K562 (cell line): ENCODE data around the gene USP19. TPM values are rescaled to one million over a fixed set of nuclear protein-coding genes. Genes with fewer than 3 reads are reported as not detected.

Source experiments
- CGGBP1 ChIP-seq: fragments of 250-450 bp; sonication (Bioruptor Pico); IDR thresholded peaks from 2 replicates; pipeline ENCODE4 v1.9.0; 2021; ENCODE audit warnings: mild to moderate bottlenecking
- E2F3 ChIP-seq: fragments of 250-450 bp; sonication (Bioruptor Pico); IDR thresholded peaks from 2 replicates; pipeline ENCODE4 v1.4.0; 2020; ENCODE audit warnings: mild to moderate bottlenecking
- FOXA1 ChIP-seq: fragments of 450-650 bp; IDR thresholded peaks from 2 replicates; pipeline ENCODE4 v1.6.1; 2016; ENCODE audit warnings: mild to moderate bottlenecking, borderline replicate concordance
- FOXJ2 ChIP-seq: fragments of 200-800 bp; sonication (Bioruptor generic); IDR thresholded peaks from 2 replicates; pipeline ENCODE4 v1.6.1; 2016; ENCODE audit warnings: missing genetic modification characterization, missing compliant biosample characterization
- GABPB2 ChIP-seq: fragments of 250-450 bp; sonication (Bioruptor Pico); conservative IDR thresholded peaks from 2 replicates; pipeline ENCODE4 v1.5.1; 2021; ENCODE audit warnings: mild to moderate bottlenecking
- HSF4 ChIP-seq: fragments of 250-450 bp; sonication (Bioruptor Pico); IDR thresholded peaks from 2 replicates; pipeline ENCODE4 v2.1.2; 2022; ENCODE audit warnings: mild to moderate bottlenecking, moderate library complexity, borderline replicate concordance
- MCM5 ChIP-seq: fragments of 450-650 bp; IDR thresholded peaks from 2 replicates; pipeline ENCODE4 v1.6.1; 2016; ENCODE audit warnings: low read depth
- MTA3 ChIP-seq: fragments of 450-650 bp; formaldehyde crosslinking; IDR thresholded peaks from 2 replicates; pipeline ENCODE4 v1.6.1; 2017; ENCODE audit warnings: mild to moderate bottlenecking, borderline replicate concordance
- MTF1 ChIP-seq: fragments of 250-450 bp; sonication (Bioruptor Pico); IDR thresholded peaks from 2 replicates; pipeline ENCODE4 v1.9.0; 2021; ENCODE audit warnings: moderate library complexity, mild to moderate bottlenecking, inconsistent platforms, borderline replicate concordance
- NCOA6 ChIP-seq: fragments of 450-650 bp; IDR thresholded peaks from 2 replicates; pipeline ENCODE4 v1.6.1; 2017; ENCODE audit warnings: mild to moderate bottlenecking
- PRMT5 ChIP-seq: sonication (generic); formaldehyde crosslinking; IDR thresholded peaks from 2 replicates; pipeline ENCODE4 v1.5.0; 2020; ENCODE audit warnings: missing genetic modification reagents
- RUNX1 ChIP-seq: sonication (generic); IDR thresholded peaks from 2 replicates; pipeline ENCODE4 v1.6.1; 2016; ENCODE audit warnings: antibody characterized with exemption, low read depth
- SIRT6 ChIP-seq: IDR thresholded peaks from one replicate; pipeline ENCODE4 v1.6.1; 2012; ENCODE audit warnings: low read depth, mild to moderate bottlenecking, control low read depth, inconsistent platforms, low read length, moderate library complexity
- TEAD4 ChIP-seq, 2 experiments: sonication (generic) in 1 of 2; formaldehyde crosslinking in 1 of 2; IDR thresholded peaks; 2 replicates each; pipeline versions ENCODE4 v1.6.1 to v1.8.0; 2012 to 2022; ENCODE audit warnings: borderline replicate concordance in 1 of 2, inconsistent platforms in 1 of 2, low read length in 1 of 2, mild to moderate bottlenecking in 1 of 2, missing genetic modification reagents in 1 of 2
- XRCC5 ChIP-seq: fragments of 200-400 bp; formaldehyde crosslinking; IDR thresholded peaks from 2 replicates; pipeline ENCODE4 v1.6.1; 2017; ENCODE audit warnings: low read depth, mild to moderate bottlenecking, low read length
- ZBTB33 ChIP-seq: sonication (generic); formaldehyde crosslinking; IDR thresholded peaks from 2 replicates; pipeline ENCODE4 v1.8.1; 2023; ENCODE audit warnings: mild to moderate bottlenecking, missing genetic modification reagents
- ZNF175 ChIP-seq: fragments of 200-800 bp; sonication (Bioruptor generic); IDR thresholded peaks from 2 replicates; pipeline ENCODE4 v1.6.1; 2016; ENCODE audit warnings: low read depth, mild to moderate bottlenecking, missing genetic modification characterization, missing compliant biosample characterization
- ZNF274 ChIP-seq: IDR thresholded peaks from 2 replicates; pipeline ENCODE4 v1.6.1; 2011; ENCODE audit warnings: low read depth, mild to moderate bottlenecking, low read length, moderate library complexity, borderline replicate concordance
- ZNF511 ChIP-seq: sonication (generic); formaldehyde crosslinking; IDR thresholded peaks from 2 replicates; pipeline ENCODE4 v1.8.0; 2022; ENCODE audit warnings: mild to moderate bottlenecking, missing genetic modification reagents
- ZNF75A ChIP-seq: fragments of 450-650 bp; formaldehyde crosslinking; IDR thresholded peaks from 2 replicates; pipeline ENCODE4 v1.4.0; 2020; ENCODE audit warnings: mild to moderate bottlenecking
- polyA plus RNA-seq, 8 experiments: library from polyadenylated mRNA; depleted of rRNA in 4 of 8; stranded (reverse) in 5 of 8; unstranded in 3 of 8; fragments of >200 nt; fragmentation: Nextera tagmentation in 2 of 8; fragmentation: Illumina TruSeq in 1 of 8; extraction: Ambion mirVana in 2 of 8; extraction: Trizol in 1 of 8; gene quantifications; 2 replicates each; pipeline versions ENCODE4 v1.2.1 to v1.2.3, GENCODE V29; 2011 to 2014; ENCODE audit warnings: inconsistent platforms in 1 of 8, missing spikeins in 1 of 8
- total RNA-seq, 7 experiments: library from RNA; depleted of rRNA in 6 of 7; stranded (reverse); fragments of >200 nt in 6 of 7; fragmentation: Illumina TruSeq in 2 of 7; extraction: Trizol in 2 of 7; gene quantifications; 2 replicates each; pipeline versions ENCODE4 v1.2.1 to v1.2.3, GENCODE V29; 2011 to 2021; ENCODE audit warnings: low replicate concordance in 1 of 7
- TF ChIP-seq, protein P1 (sequence below): sonication (generic); formaldehyde crosslinking; IDR thresholded peaks from 2 replicates; pipeline ENCODE4 v1.8.1; 2022; ENCODE audit warnings: missing genetic modification reagents

The USP19 gene
- total and polyA plus RNA-seq, 9 of the 15 experiments (the other 6 are each of a cell fraction or from before 2014, with no cell fraction given) = 0.24 to 65.9 (median 36.9) TPM

GRCh38 chr3:49165771-49166751 is 45.4 kb upstream of the USP19 start, which contains the start of gene CCDC71 (continued):
- no peak for TF ChIP-seq ZBTB33
- no peak for TF ChIP-seq SIRT6
- no peak for TF ChIP-seq MCM5
- TF ChIP-seq TEAD4 (IDR thresholded peaks at IDR 0.05; ENCODE audit: low read length) = no peak
- no peak for TF ChIP-seq TEAD4 (CRISPR knock-in tag; IDR thresholded peaks at IDR 0.05; ENCODE audit: borderline replicate concordance)
- TF ChIP-seq MTF1 (CRISPR knock-in tag) = no peak
- no peak for TF ChIP-seq FOXA1
- no peak for TF ChIP-seq PRMT5
- TF ChIP-seq, protein P1, sequence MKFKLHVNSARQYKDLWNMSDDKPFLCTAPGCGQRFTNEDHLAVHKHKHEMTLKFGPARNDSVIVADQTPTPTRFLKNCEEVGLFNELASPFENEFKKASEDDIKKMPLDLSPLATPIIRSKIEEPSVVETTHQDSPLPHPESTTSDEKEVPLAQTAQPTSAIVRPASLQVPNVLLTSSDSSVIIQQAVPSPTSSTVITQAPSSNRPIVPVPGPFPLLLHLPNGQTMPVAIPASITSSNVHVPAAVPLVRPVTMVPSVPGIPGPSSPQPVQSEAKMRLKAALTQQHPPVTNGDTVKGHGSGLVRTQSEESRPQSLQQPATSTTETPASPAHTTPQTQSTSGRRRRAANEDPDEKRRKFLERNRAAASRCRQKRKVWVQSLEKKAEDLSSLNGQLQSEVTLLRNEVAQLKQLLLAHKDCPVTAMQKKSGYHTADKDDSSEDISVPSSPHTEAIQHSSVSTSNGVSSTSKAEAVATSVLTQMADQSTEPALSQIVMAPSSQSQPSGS (CRISPR knock-in tag) = no peak
- TF ChIP-seq ZNF75A (CRISPR knock-in tag) = no peak
- TF ChIP-seq ZNF511 (CRISPR knock-in tag) = peak; percentile 71; the same call in 1 of the 2 replicates
- no peak for TF ChIP-seq CGGBP1 (CRISPR knock-in tag)
- TF ChIP-seq E2F3 = no peak
- TF ChIP-seq RUNX1 = no peak
- peak; percentile 54 for TF ChIP-seq MTA3
- 0 out of 2 replicates have a peak, but pooled peaks have one; percentile 51 for TF ChIP-seq FOXJ2 (tag)
- TF ChIP-seq NCOA6 = no peak
- TF ChIP-seq HSF4 (CRISPR knock-in tag) = no peak
- no peak for TF ChIP-seq XRCC5
- TF ChIP-seq ZNF274 = no peak
- TF ChIP-seq GABPB2 (CRISPR knock-in tag) = no peak
- TF ChIP-seq ZNF175 (CRISPR knock-in tag) = no peak
